Activated CD4-positive, alpha-beta T cell treated with anti-CD3 and anti-CD28 coated beads for 4 hours (primary cell): ENCODE results near the gene IFNA4.
"Not testable (repeated sequence)": the region's sequence is repeated elsewhere in the genome, so short reads cannot be mapped to it uniquely, and the experiment has no call there.

Experiments used
- DNase-seq, 2 donors: peaks; one replicate each; pipeline ENCODE4 v3.0.0-alpha.2; 2020

The IFNA4 gene

GRCh38 chr9:21187487-21187886 lies at the start of gene IFNA4:
TSS of gene IFNA4 (minus strand) at chr9:21187587. CDS start at chr9:21187531, 56 bp downstream.
- not testable (repeated sequence) for DNase-seq

- DNase-seq = not testable (repeated sequence)
Measured at GRCh38 chr9:21236360-21236714, 49.0 kb upstream of the IFNA4 start.

- peak in 1 of 2 donors; percentile 22 for DNase-seq
Measured at GRCh38 chr9:21235468-21236359, 48.3 kb upstream of the IFNA4 start.

GRCh38 chr9:21234153-21234687 lies 46.8 kb upstream of the IFNA4 start:
- no peak for DNase-seq

GRCh38 chr9:21233258-21233657 lies 45.9 kb upstream of the IFNA4 start:
- DNase-seq = no peak

- DNase-seq = no peak
Measured at GRCh38 chr9:21228122-21228521, 40.7 kb upstream of the IFNA4 start, which contains the start of gene IFNA17. TSS of gene IFNA17 (minus strand) at chr9:21228222. CDS start at chr9:21228173, 49 bp downstream.

GRCh38 chr9:21217211-21217610 lies 29.8 kb upstream of the IFNA4 start, which contains the start of gene IFNA16:
TSS of gene IFNA16 (minus strand) at chr9:21217311. CDS start at chr9:21217305, 6 bp downstream.
- DNase-seq = not testable (repeated sequence)

- DNase-seq = not testable (repeated sequence)
Measured at GRCh38 chr9:21213411-21214326, 26.3 kb upstream of the IFNA4 start.

GRCh38 chr9:21212160-21212559 lies 24.8 kb upstream of the IFNA4 start:
- not testable (repeated sequence) for DNase-seq

- not testable (repeated sequence) for DNase-seq
Measured at GRCh38 chr9:21210782-21211181, 23.4 kb upstream of the IFNA4 start.

- no peak for DNase-seq
Measured at GRCh38 chr9:21210311-21210710, 22.9 kb upstream of the IFNA4 start.

- not testable (repeated sequence) for DNase-seq
Measured at GRCh38 chr9:21207043-21207442, 19.7 kb upstream of the IFNA4 start, which contains the start of gene IFNA10. TSS of gene IFNA10 (minus strand) at chr9:21207143. CDS start at chr9:21207097, 46 bp downstream.

GRCh38 chr9:21205204-21205603 lies 17.8 kb upstream of the IFNA4 start:
- DNase-seq = no peak

GRCh38 chr9:21202105-21202504 lies 14.7 kb upstream of the IFNA4 start, which contains the start of gene IFNA7:
TSS of gene IFNA7 (minus strand) at chr9:21202205. CDS start at chr9:21202165, 40 bp downstream.
- not testable (repeated sequence) for DNase-seq

- peak in 1 of 2 donors; percentile 32 for DNase-seq
Measured at GRCh38 chr9:21194867-21195776, 7.7 kb upstream of the IFNA4 start.

GRCh38 chr9:21182810-21183736 lies 4.3 kb downstream of the IFNA4 start:
- DNase-seq = peak in 1 of 2 donors; percentile 9

GRCh38 chr9:21174671-21175070 lies 12.7 kb downstream of the IFNA4 start:
- DNase-seq = no peak

- DNase-seq = no peak
Measured at GRCh38 chr9:21172156-21172555, 15.2 kb downstream of the IFNA4 start.

GRCh38 chr9:21171351-21171750 lies 16.0 kb downstream of the IFNA4 start:
- no peak for DNase-seq

- DNase-seq = not testable (repeated sequence)
Measured at GRCh38 chr9:21166560-21166959, 20.8 kb downstream of the IFNA4 start, which contains the start of gene IFNA21. TSS of gene IFNA21 (minus strand) at chr9:21166660. CDS start at chr9:21166612, 48 bp downstream.
